ENCODE measurements around the gene GABARAP. TPM values are rescaled to one million over a fixed set of nuclear protein-coding genes. Genes with fewer than 3 reads are reported as not detected.

The GABARAP gene
- total and polyA plus RNA-seq, 12 donors = 440 to 733 (median 517) TPM

- ATAC-seq (no peak), DNase-seq (no peak)
- Histone ChIP-seq H3K9me3 (no peaks in the 10 kb centered on the region), H3K4me3 (no peak overlapping the region), H3K27me3 (peaks cover 4 to 18% (median 15%) of the 10 kb centered on the region in 7 donors), H3K36me3 (peaks cover 0 to 67% (median 43%) of the 10 kb centered on the region in 9 donors), H3K27ac (no peak overlapping the region), H3K4me1 (peaks cover 5 to 36% (median 25%) of the 10 kb centered on the region in 9 donors)
- TF ChIP-seq CTCF (IDR thresholded peaks at IDR 0.05) = no peak
- intact Hi-C loops (cut with DNase I) = loop anchor here in 2 of 10 donors (10.0 kb wide), 2 partner anchors 308 to 318 kb away; partner anchors contain the start of genes CD68 (in 1 of the 2) and SENP3 (in 1 of the 2)
- WGBS, 2 donors = 89 to 91% methylated on average over 8 of the region's 8 CpGs
Measured at GRCh38 chr17:7256766-7257456, 14.7 kb upstream of the GABARAP start.

- no peaks in the 10 kb centered on the region for H3K27me3 ChIP-seq
- no peak for TF ChIP-seq CTCF (IDR thresholded peaks at IDR 0.05)
- intact Hi-C loops (cut with DNase I) = loop anchor here in 3 of 10 donors (5.0 to 10.0 kb wide), 3 partner anchors 43 to 320 kb away; partner anchors contain the start of genes CD68 (in 1 of the 3) and SENP3 (in 1 of the 3)
- DNase-seq = no peak
- no peaks in the 10 kb centered on the region for H3K9me3 ChIP-seq
- H3K36me3 ChIP-seq = peaks cover 0 to 64% (median 43%) of the 10 kb centered on the region in 9 donors
- no peak for ATAC-seq
- no peak overlapping the region for H3K27ac ChIP-seq
- H3K4me1 ChIP-seq = peaks cover 5 to 33% (median 26%) of the 10 kb centered on the region in 9 donors
- H3K4me3 ChIP-seq = no peak overlapping the region
- WGBS, 2 donors = 92 to 95% methylated on average over 4 of the region's 4 CpGs
Measured at GRCh38 chr17:7254511-7254910, 12.3 kb upstream of the GABARAP start.

- Histone ChIP-seq H3K27ac (peak overlapping the region in 9 of 10 donors; percentile 96 to 100 (median 99)), H3K9me3 (no peaks in the 10 kb centered on the region), H3K27me3 (no peaks in the 10 kb centered on the region), H3K36me3 (peaks cover 0 to 50% (median 35%) of the 10 kb centered on the region in 9 donors), H3K4me3 (peak overlapping the region; percentile 65 to 100 (median 90)), H3K4me1 (peaks cover 13 to 46% (median 37%) of the 10 kb centered on the region in 9 donors)
- intact Hi-C loops (cut with DNase I) = loop anchor here in 4 of 10 donors (2.0 to 10.0 kb wide), 5 partner anchors 28 to 322 kb away; partner anchors contain the start of genes CD68 (in 1 of the 4), SENP3 (in 1 of the 4) and SLC2A4 (in 1 of the 4)
- no peak for ATAC-seq
- no peak for TF ChIP-seq CTCF (IDR thresholded peaks at IDR 0.05)
- WGBS, 2 donors = 74 to 76% methylated on average over 5 of the region's 5 CpGs
- DNase-seq = no peak
Measured at GRCh38 chr17:7253082-7253481, 10.8 kb upstream of the GABARAP start.

GRCh38 chr17:7252176-7253043 lies 10.2 kb upstream of the GABARAP start, which contains the start of gene ELP5:
TSS of gene ELP5 (plus strand) at chr17:7252215. CDS start at chr17:7252551, 336 bp downstream.
- no peaks in the 10 kb centered on the region for H3K27me3 ChIP-seq
- WGBS, 2 donors = 1% methylated on average over 55 of the region's 55 CpGs
- H3K4me3 ChIP-seq = peak within 1 kb of the TSS; percentile 65 to 100 (median 90)
- intact Hi-C loops (cut with DNase I) = loop anchor here in 4 of 10 donors (2.0 to 10.0 kb wide), 5 partner anchors 28 to 322 kb away; partner anchors contain the start of genes CD68 (in 1 of the 4), SENP3 (in 1 of the 4) and SLC2A4 (in 1 of the 4)
- peaks cover 0 to 43% (median 28%) of the 10 kb centered on the region in 9 donors for H3K36me3 ChIP-seq
- TF ChIP-seq CTCF (IDR thresholded peaks at IDR 0.05) = peak in 7 of 9 donors; percentile 12 to 59 (median 35)
- ATAC-seq (peak; percentile 77 to 91 (median 84)), DNase-seq (peak; percentile 95 to 97)
- no peaks in the 10 kb centered on the region for H3K9me3 ChIP-seq
- H3K4me1 ChIP-seq = peaks cover 13 to 53% (median 41%) of the 10 kb centered on the region in 9 donors
- H3K27ac ChIP-seq = peak within 1 kb of the TSS; percentile 96 to 100 (median 99)

Data from heart right ventricle (tissue), 16 donors.